HT1080 (cell line): ENCODE data around the gene TFCP2. TPM values are rescaled to one million over a fixed set of nuclear protein-coding genes. Genes with fewer than 3 reads are reported as not detected.
A peak's percentile ranks its signal among the peaks of the same experiment; 100 is the strongest.

ENCODE experiments used
- DNase-seq: peaks from one replicate; pipeline ENCODE4 v3.0.0-alpha.2; 2015; ENCODE audit warnings: low read depth
- total RNA-seq: library from RNA; depleted of rRNA; stranded (reverse); fragments of >200 nt; shearing (Covaris generic); gene quantifications from 2 replicates; pipeline ENCODE4 v1.2.3, GENCODE V29; 2014

Gene TFCP2
- total RNA-seq, 1 experiment from 2014 or later, result 14.8 TPM

- DNase-seq, result no peak
Measured at GRCh38 chr12:51160814-51161459, 12.0 kb downstream of the TFCP2 start.

- DNase-seq, result no peak
Measured at GRCh38 chr12:51156245-51156765, 16.6 kb downstream of the TFCP2 start.

GRCh38 chr12:51152953-51153352 lies 20.0 kb downstream of the TFCP2 start:
- no peak for DNase-seq

GRCh38 chr12:51150777-51151176 lies 22.2 kb downstream of the TFCP2 start:
- no peak for DNase-seq

- DNase-seq, result no peak
Measured at GRCh38 chr12:51147309-51147708, 25.6 kb downstream of the TFCP2 start.

- DNase-seq, result no peak
Measured at GRCh38 chr12:51139292-51139844, 33.6 kb downstream of the TFCP2 start.

DNA sequence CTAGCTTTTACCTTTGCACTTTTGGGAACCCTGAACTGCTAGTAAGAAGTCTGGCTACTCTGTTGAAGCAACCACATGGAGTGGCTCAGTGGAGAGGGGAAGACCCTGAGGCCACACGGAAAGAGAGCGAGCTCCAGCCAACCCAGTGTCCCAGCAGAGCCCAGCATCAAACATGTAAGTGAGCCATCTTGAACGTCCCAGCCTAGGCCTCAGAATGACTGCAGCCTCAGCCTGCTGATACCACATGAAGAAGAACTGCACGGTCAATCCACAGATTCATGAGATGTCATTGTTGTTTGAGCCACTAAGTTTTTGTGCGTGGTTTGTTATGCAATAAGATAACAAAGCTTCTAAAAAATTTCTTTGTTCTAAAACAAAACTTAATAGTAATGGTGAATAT lies 40.2 kb downstream of the TFCP2 start:
- no peak for DNase-seq

- no peak for DNase-seq
Measured at GRCh38 chr12:51131745-51132521, 41.0 kb downstream of the TFCP2 start.

- DNase-seq, result no peak
Measured at GRCh38 chr12:51128919-51129318, 44.0 kb downstream of the TFCP2 start.

DNA sequence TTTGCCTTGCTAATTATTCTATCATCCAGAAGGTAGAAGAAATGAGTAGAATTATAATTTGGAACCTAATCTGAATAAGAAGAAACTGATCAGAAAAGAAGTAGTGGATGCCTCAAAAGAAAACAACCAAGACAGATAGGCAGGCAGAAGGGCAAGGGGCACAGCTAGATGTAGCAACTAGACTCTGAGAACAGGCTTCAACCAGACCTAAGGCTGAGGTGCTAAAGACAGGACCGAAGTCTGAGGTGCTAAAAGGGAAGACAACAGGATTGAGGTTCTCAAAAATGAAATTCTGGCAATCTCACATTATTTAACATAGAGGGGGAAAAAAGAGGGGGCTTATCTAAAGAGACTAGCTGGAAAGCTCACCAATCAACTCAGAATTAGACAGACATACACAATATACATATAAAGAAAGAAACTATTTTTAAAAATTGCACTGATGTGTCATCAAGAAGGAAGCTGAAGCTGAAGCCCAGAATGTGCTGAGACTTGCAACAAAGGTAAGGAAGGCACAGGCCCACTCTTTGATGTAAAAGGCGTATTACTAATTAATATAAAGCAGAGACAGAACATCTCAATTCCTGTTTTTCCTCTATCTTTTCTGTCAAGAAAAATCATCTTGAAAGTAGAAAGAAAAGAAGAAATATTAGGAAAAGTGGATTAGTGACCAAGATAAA lies 45.7 kb downstream of the TFCP2 start:
- no peak for DNase-seq

- DNase-seq, result no peak
Measured at GRCh38 chr12:51126297-51126696, 46.6 kb downstream of the TFCP2 start.

DNA sequence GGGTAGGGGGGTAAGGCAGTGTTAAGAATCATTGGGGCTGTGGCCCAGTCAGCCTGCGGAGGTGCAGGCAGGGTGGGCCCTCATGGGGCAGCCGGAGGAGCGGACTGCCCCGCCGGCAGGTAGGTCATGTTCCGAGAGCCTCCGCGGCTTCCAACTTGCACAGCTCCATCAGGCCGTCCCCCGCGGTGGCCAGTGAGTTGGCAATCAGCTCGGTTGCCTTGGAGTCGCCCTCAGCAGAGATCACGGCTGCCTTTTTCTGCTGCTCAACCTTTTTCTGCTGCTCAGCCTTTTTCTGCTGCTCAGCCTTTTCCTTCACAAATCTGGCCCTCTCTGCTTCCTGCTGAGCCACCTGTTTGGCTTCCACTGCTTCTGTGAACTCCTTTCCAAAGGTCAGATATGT lies 48.4 kb downstream of the TFCP2 start:
- no peak for DNase-seq

DNA sequence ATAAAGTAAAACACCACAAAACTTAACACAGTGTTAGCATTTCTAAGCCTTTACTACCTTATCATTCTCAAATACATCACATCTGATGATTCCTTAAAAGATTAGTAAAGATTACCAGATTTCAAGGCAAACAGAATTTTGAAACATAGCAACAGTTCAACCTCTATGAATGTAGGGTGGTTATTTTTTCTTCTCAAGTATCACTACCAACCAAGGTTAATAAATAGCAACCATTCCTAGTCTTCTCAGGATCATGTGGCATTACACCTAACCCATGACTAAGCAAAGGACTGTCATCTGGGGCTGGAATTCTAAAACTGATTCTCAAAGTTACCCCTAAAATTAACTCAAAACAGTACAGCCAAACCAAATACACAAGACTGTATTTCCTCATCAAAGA lies 50.1 kb downstream of the TFCP2 start:
- DNase-seq, result no peak

- peak; percentile 76 for DNase-seq
Measured at GRCh38 chr12:51118706-51119105, 54.2 kb downstream of the TFCP2 start.

DNA sequence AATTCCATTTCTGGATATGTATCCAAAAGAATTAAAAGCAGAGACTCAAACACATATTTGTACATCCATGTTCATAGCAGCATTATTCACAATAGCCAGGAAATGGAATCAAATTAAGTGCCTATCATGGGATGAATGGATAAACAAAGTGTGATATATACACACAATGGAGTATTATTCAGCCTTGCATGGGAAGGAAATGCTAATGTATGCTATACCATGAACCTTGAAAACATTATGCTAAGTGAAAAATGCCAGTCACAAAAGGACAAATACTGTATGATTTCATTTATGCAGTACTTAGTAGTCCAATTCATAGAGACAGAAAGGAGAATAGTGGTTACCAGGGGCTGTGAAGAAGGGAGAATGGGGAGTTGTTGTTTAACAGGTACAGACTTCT lies 57.4 kb downstream of the TFCP2 start:
- DNase-seq, result no peak

DNA sequence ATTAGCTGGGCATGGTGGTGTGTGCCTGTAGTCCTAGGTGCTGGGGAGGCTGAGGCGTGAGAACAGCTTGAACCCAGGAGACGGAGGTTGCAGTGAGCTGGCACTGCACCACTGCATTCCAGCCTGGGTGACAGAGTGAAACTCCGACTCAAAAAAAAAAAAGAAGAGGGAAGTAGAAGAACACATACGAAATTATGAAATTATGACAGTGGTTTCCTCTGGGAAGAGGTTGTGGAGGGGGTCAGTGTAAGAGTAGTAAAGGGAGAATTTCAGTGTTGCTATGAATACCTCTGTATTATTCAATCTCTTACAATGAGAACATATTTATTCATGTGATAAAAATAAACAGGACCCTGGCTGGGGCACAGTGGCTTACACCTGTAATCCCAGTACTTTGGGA lies 64.8 kb downstream of the TFCP2 start:
- DNase-seq, result no peak

- no peak for DNase-seq
Measured at GRCh38 chr12:51103977-51104376, 69.0 kb downstream of the TFCP2 start.

- no peak for DNase-seq
Measured at GRCh38 chr12:51098611-51099010, 74.3 kb downstream of the TFCP2 start.

DNA sequence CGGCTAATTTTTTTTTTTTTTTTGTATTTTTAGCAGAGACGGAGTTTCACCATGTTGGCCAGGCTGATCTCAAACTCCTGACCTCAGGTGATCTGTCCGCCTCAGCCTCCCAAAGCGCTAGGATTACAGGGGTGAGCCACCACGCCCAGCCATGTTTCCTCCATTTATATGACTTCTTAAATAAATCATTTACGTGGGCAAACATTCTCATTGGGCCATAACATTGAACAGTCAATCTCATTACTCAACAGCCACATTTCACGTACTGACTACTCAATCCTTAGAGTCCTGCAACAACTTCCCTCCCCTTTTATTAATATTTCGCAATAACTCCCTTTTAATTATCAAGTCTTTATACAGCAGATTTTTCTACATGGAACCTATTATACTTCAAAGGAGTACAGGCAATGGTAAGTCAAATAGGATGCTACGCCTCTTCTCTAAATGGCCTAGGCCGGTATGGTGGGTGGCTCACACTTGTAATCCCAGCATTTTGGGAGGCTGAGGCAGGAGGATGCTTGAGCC lies 82.2 kb downstream of the TFCP2 start:
- DNase-seq, result no peak

GRCh38 chr12:51087818-51088217 lies 85.1 kb downstream of the TFCP2 start:
- DNase-seq, result no peak

DNA sequence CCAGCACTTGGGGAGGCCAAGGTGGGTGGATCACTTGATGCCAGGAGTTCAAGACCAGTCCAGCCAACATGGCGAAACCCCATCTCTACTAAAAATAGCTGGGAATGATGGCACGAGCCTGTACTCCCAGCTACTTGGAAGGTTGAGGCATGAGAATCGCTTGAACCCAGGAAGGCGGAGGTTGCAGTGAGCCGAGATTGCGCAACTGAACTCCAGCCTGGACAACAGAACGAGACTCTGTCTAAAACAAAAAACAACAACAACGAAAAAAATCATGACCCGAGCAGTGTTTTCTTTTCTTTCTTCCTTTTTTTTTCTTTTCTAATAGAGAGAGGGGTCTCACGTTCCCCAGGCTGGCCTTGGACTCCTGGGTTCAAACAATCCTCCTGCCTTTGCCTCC lies 86.0 kb downstream of the TFCP2 start:
- no peak for DNase-seq

GRCh38 chr12:51085757-51086156 lies 87.2 kb downstream of the TFCP2 start:
- no peak for DNase-seq
